SK-N-SH (cell line): Measurements from ENCODE around the gene SLC25A53. TPM values are rescaled to one million over a fixed set of nuclear protein-coding genes. Genes with fewer than 3 reads are reported as not detected.

Source experiments
- CTCF ChIA-PET: fragments of 300-600, 350-600 bp; formaldehyde crosslinking; extraction: SDS; loops from one replicate; lab custom pipeline; 2021; lab: Yijun Ruan, JAX
- POLR2A ChIA-PET: fragments of 350-600 bp; sonication (Branson Sonifier 250); formaldehyde crosslinking; extraction: SDS; loops from one replicate; lab custom pipeline; 2020; ENCODE audit warnings: antibody characterized with exemption, inconsistent platforms; lab: Yijun Ruan, JAX
- DNase-seq: peaks from one replicate; pipeline ENCODE4 v3.0.0; 2012
- H2AFZ ChIP-seq: fragments of 200-600 bp; sonication (generic); 2 replicates; pipeline ENCODE4 v1.8.1; 2016; ENCODE audit warnings: antibody characterized with exemption, mild to moderate bottlenecking, low read depth
- H3F3A ChIP-seq: fragments of 200-600 bp; sonication (generic); replicated peaks from 2 replicates; pipeline ENCODE3; 2016; ENCODE audit warnings: antibody characterized with exemption, mild to moderate bottlenecking; ENCODE audit not compliant: insufficient read depth
- H3K27ac ChIP-seq, 2 experiments: fragments of 200-500 bp in 1 of 2; fragments of 200-600 bp in 1 of 2; sonication (Bioruptor generic) in 1 of 2; sonication (generic), shearing (Covaris generic) in 1 of 2; 2 replicates each; pipeline versions ENCODE4 v1.5.1 to v1.6.1; 2014 to 2016; ENCODE audit warnings: low read depth in 2 of 2, inconsistent platforms in 1 of 2, low read length in 1 of 2, mild to moderate bottlenecking in 1 of 2, mixed read lengths in 1 of 2
- H3K27me3 ChIP-seq: fragments of 200-600 bp; sonication (generic), shearing (Covaris generic); 2 replicates; pipeline ENCODE4 v1.6.1; 2016; ENCODE audit warnings: mixed run types; ENCODE audit not compliant: insufficient read depth
- H3K36me3 ChIP-seq, 2 experiments: fragments of 200-500 bp in 1 of 2; fragments of 200-600 bp in 1 of 2; sonication (Bioruptor generic) in 1 of 2; sonication (generic) in 1 of 2; replicated peaks in 1 of 2; 2 replicates each; pipeline versions ENCODE3 to v1.5.1; 2014 to 2016; ENCODE audit warnings: low read length in 1 of 2, mild to moderate bottlenecking in 1 of 2; ENCODE audit not compliant: insufficient read depth in 2 of 2, control insufficient read depth in 1 of 2
- H3K4me1 ChIP-seq, 2 experiments: fragments of 200-500 bp in 1 of 2; fragments of 200-600 bp in 1 of 2; sonication (Bioruptor generic) in 1 of 2; sonication (generic), shearing (Covaris generic) in 1 of 2; 2 replicates each; pipeline versions ENCODE4 v1.5.1 to v1.6.1; 2014 to 2016; ENCODE audit warnings: low read depth in 1 of 2, low read length in 1 of 2, mixed run types in 1 of 2; ENCODE audit not compliant: insufficient read depth in 2 of 2, control insufficient read depth in 1 of 2
- H3K4me2 ChIP-seq: fragments of 200-600 bp; sonication (generic), shearing (Covaris generic); 2 replicates; pipeline ENCODE4 v1.6.1; 2017; ENCODE audit warnings: mixed run types
- H3K4me3 ChIP-seq, 2 experiments: fragments of 200-500 bp in 1 of 2; fragments of 200-600 bp in 1 of 2; sonication (Bioruptor generic) in 1 of 2; sonication (generic), shearing (Covaris generic) in 1 of 2; 2 replicates each; pipeline versions ENCODE4 v1.5.1 to v1.8.1; 2014 to 2016; ENCODE audit warnings: low read depth in 2 of 2, inconsistent platforms in 1 of 2, low read length in 1 of 2, mild to moderate bottlenecking in 1 of 2, mixed read lengths in 1 of 2, moderate library complexity in 1 of 2
- H3K79me2 ChIP-seq: fragments of 200-600 bp; sonication (generic); 2 replicates; pipeline ENCODE4 v1.8.1; 2017; ENCODE audit warnings: mild to moderate bottlenecking; ENCODE audit not compliant: insufficient read depth
- H3K9ac ChIP-seq: fragments of 200-600 bp; sonication (generic); 2 replicates; pipeline ENCODE4 v1.6.1; 2017; ENCODE audit warnings: mixed run types
- H3K9me2 ChIP-seq: fragments of 200-600 bp; sonication (generic); 2 replicates; pipeline ENCODE4 v1.6.1; 2017; ENCODE audit warnings: mixed run types
- H3K9me3 ChIP-seq: fragments of 200-600 bp; sonication (generic); 2 replicates; pipeline ENCODE4 v1.6.1; 2017; ENCODE audit warnings: mixed run types, mild to moderate bottlenecking, moderate library complexity
- H4K20me1 ChIP-seq: fragments of 200-600 bp; sonication (generic); 2 replicates; pipeline ENCODE4 v1.6.1; 2017; ENCODE audit warnings: mild to moderate bottlenecking, mixed run types; ENCODE audit not compliant: insufficient read depth
- EZH2phosphoT487 ChIP-seq: fragments of 200-600 bp; sonication (generic); IDR thresholded peaks from 2 replicates; pipeline ENCODE4 v1.6.1; 2017; ENCODE audit warnings: low read depth, mixed run types, mild to moderate bottlenecking, antibody characterized with exemption, moderate library complexity, borderline replicate concordance
- FOXJ3 ChIP-seq: sonication (generic); formaldehyde crosslinking; IDR thresholded peaks from 2 replicates; pipeline ENCODE4 v1.5.1; 2020; ENCODE audit warnings: mild to moderate bottlenecking, missing genetic modification reagents
- GABPA ChIP-seq: IDR thresholded peaks from 2 replicates; pipeline ENCODE4 v1.4.0; 2012; ENCODE audit warnings: low read depth, mild to moderate bottlenecking
- GATA2 ChIP-seq: sonication (generic); formaldehyde crosslinking; IDR thresholded peaks from 2 replicates; pipeline ENCODE4 v1.5.0; 2020; ENCODE audit warnings: mild to moderate bottlenecking, missing genetic modification reagents
- IRF3 ChIP-seq: fragments of 150-350 bp; IDR thresholded peaks from 2 replicates; pipeline ENCODE4 v1.6.1; 2016; ENCODE audit warnings: mild to moderate bottlenecking, low read depth, low read length
- MAX ChIP-seq: IDR thresholded peaks from 2 replicates; pipeline ENCODE4 v1.4.0; 2012; ENCODE audit warnings: low read depth
- MEF2A ChIP-seq: IDR thresholded peaks from 2 replicates; pipeline ENCODE4 v1.4.0; 2012; ENCODE audit warnings: low read depth, borderline replicate concordance
- NFIC ChIP-seq: IDR thresholded peaks from 2 replicates; pipeline ENCODE4 v1.4.0; 2012; ENCODE audit warnings: borderline replicate concordance
- NRF1 ChIP-seq: IDR thresholded peaks from 2 replicates; pipeline ENCODE4 v1.6.1; 2012; ENCODE audit warnings: low read depth, mild to moderate bottlenecking, low read length
- RCOR1 ChIP-seq: fragments of 150-350 bp; IDR thresholded peaks from 2 replicates; pipeline ENCODE4 v1.6.1; 2017; ENCODE audit warnings: antibody characterized with exemption, low read length
- REST ChIP-seq: IDR thresholded peaks from 2 replicates; pipeline ENCODE4 v1.6.1; 2012; ENCODE audit warnings: mild to moderate bottlenecking, low read depth, low read length, moderate library complexity
- RFX5 ChIP-seq: IDR thresholded peaks from 2 replicates; pipeline ENCODE4 v1.6.1; 2012; ENCODE audit warnings: mild to moderate bottlenecking, improper control_type of control experiment, low read length
- SIN3A ChIP-seq: IDR thresholded peaks from 2 replicates; pipeline ENCODE4 v1.6.1; 2012; ENCODE audit warnings: low read depth, mild to moderate bottlenecking, low read length, moderate library complexity, borderline replicate concordance
- USF1 ChIP-seq: IDR thresholded peaks from 2 replicates; pipeline ENCODE4 v1.4.0; 2012; ENCODE audit warnings: low read depth, borderline replicate concordance
- ZBTB33 ChIP-seq: IDR thresholded peaks from 2 replicates; pipeline ENCODE4 v1.4.0; 2012; ENCODE audit warnings: low read depth, borderline replicate concordance
- WGBS: methylation state at CpG from one replicate; pipeline ENCODE4 v1.1.6; 2017; ENCODE audit warnings: low lambda C conversion rate; 5-methylcytosine and 5-hydroxymethylcytosine counted together
- polyA plus RNA-seq, 3 experiments: library from polyadenylated mRNA; depleted of rRNA; stranded (reverse); fragments of >200 nt; gene quantifications; 2 replicates each; pipeline ENCODE4 v1.2.3, GENCODE V29; 2012

SLC25A53 gene
- polyA plus RNA-seq, 1 of the 3 experiments (the other 2 are of a cell fraction) = 5.9 TPM

- no peak for TF ChIP-seq REST
Observed at GRCh38 chrX:104151037-104151436, 5.8 kb downstream of the SLC25A53 start (continued).

- ChIA-PET CTCF (no interaction called here), POLR2A (no interaction called here)
- no peak overlapping the region for H3K9ac ChIP-seq
- no peaks in the 10 kb centered on the region for H4K20me1 ChIP-seq
- no peak overlapping the region for H3K4me2 ChIP-seq
- H3K9me2 ChIP-seq = no peaks in the 10 kb centered on the region
- H3K27me3 ChIP-seq = no peaks in the 10 kb centered on the region
- WGBS = 50% methylated on average over 8 of the region's 8 CpGs
- no peaks in the 10 kb centered on the region for H3K79me2 ChIP-seq
- H3F3A ChIP-seq = peaks cover 4% of the 10 kb centered on the region
- no peaks in the 10 kb centered on the region for H3K4me1 ChIP-seq
- no peaks in the 10 kb centered on the region for H3K36me3 ChIP-seq
- H3K9me3 ChIP-seq = no peaks in the 10 kb centered on the region
- H3K4me3 ChIP-seq = no peak overlapping the region
- no peak for DNase-seq
- H2AFZ ChIP-seq = no peak overlapping the region
- H3K27ac ChIP-seq = no peak overlapping the region
- TF ChIP-seq RFX5 (no peak), FOXJ3 (CRISPR knock-in tag) (no peak), GABPA (no peak), NRF1 (no peak), SIN3A (no peak), RCOR1 (no peak), GATA2 (CRISPR knock-in tag) (no peak), IRF3 (no peak)
- TF ChIP-seq, all 33 proteins: peak for 0
Observed at GRCh38 chrX:104141087-104141760, 15.6 kb downstream of the SLC25A53 start.

GRCh38 chrX:104137496-104137895 lies 19.3 kb downstream of the SLC25A53 start:
- no peaks in the 10 kb centered on the region for H3K9me2 ChIP-seq
- peaks cover 4% of the 10 kb centered on the region for H3F3A ChIP-seq
- no peak overlapping the region for H3K4me2 ChIP-seq
- ChIA-PET POLR2A (no interaction called here), CTCF (interaction anchor here (1.3 to 2.1 kb wide), 4 partner anchors 19 to 37 kb away, joined by 4 to 8 read pairs (median 4); partner anchors contain the start of gene SLC25A53)
- H4K20me1 ChIP-seq = no peaks in the 10 kb centered on the region
- no peaks in the 10 kb centered on the region for H3K36me3 ChIP-seq
- H3K4me3 ChIP-seq = no peak overlapping the region
- DNase-seq = no peak
- H3K79me2 ChIP-seq = no peaks in the 10 kb centered on the region
- 38% methylated on average over 3 of the region's 3 CpGs for WGBS
- no peak overlapping the region for H3K27ac ChIP-seq
- H3K27me3 ChIP-seq = no peaks in the 10 kb centered on the region
- H3K9me3 ChIP-seq = no peaks in the 10 kb centered on the region
- TF ChIP-seq GABPA (no peak), ZBTB33 (no peak), MEF2A (no peak), IRF3 (no peak), USF1 (no peak), EZH2phosphoT487 (no peak), MAX (no peak), NFIC (no peak)
- H2AFZ ChIP-seq = no peak overlapping the region
- no peak overlapping the region for H3K9ac ChIP-seq
- no peaks in the 10 kb centered on the region for H3K4me1 ChIP-seq
